ENCODE measurements around the gene TERT. TPM values are rescaled to one million over a fixed set of nuclear protein-coding genes. Genes with fewer than 3 reads are reported as not detected.

TERT gene
- total RNA-seq, 2 donors from 2014 or later: 0.72 to 13.7 TPM

DNA sequence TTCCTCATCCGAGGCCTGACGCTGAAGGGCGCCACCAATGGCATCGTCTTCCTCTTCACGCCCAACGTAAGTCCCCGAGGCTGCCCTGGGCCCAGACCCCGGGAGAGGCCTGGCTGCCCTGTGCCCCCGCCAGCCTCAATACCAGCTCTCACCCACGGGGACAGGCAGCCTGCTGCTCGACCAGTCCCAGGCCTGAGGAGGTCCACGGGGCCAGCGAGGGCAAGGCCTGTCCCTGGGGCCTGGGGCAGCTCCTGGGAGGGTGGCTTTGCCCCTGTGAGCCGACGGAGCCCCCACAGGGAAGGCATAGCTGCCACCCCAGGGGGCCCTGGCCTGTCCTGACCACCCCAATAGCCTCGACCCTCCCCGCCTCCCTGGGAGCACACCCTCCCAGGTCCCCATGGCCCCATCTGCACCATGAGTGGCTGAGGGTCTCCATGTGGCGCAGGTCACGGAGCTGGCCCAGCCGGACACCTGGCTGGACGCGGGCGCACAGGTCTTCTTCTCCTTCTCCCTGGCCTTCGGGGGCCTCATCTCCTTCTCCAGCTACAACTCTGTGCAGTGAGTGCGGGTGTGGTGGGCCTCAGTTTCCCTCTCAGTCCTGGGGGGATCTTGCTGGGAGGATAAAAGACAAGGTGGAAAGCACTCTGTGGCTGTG lies 81.2 kb downstream of the TERT start:
- Histone ChIP-seq H3K9me3 (no peaks in the 10 kb centered on the region), H3K4me1 (no peaks in the 10 kb centered on the region), H3K27ac (no peak overlapping the region), H3K4me3 (no peak overlapping the region), H3K9ac (ENCODE audit: low read depth in 2 of 2, low read length in 2 of 2) (no peak overlapping the region), H3K36me3 (no peaks in the 10 kb centered on the region), H3K27me3 (no peaks in the 10 kb centered on the region)
- intact Hi-C loops (cut with DNase I): no loop called here
- TF ChIP-seq, protein P1, sequence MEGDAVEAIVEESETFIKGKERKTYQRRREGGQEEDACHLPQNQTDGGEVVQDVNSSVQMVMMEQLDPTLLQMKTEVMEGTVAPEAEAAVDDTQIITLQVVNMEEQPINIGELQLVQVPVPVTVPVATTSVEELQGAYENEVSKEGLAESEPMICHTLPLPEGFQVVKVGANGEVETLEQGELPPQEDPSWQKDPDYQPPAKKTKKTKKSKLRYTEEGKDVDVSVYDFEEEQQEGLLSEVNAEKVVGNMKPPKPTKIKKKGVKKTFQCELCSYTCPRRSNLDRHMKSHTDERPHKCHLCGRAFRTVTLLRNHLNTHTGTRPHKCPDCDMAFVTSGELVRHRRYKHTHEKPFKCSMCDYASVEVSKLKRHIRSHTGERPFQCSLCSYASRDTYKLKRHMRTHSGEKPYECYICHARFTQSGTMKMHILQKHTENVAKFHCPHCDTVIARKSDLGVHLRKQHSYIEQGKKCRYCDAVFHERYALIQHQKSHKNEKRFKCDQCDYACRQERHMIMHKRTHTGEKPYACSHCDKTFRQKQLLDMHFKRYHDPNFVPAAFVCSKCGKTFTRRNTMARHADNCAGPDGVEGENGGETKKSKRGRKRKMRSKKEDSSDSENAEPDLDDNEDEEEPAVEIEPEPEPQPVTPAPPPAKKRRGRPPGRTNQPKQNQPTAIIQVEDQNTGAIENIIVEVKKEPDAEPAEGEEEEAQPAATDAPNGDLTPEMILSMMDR (IDR thresholded peaks at IDR 0.05): no peak
- DNase-seq: no peak

GRCh38 chr5:1212881-1213280 lies 82.0 kb downstream of the TERT start:
- no peaks in the 10 kb centered on the region for H3K9me3 ChIP-seq
- H3K4me1 ChIP-seq: no peaks in the 10 kb centered on the region
- TF ChIP-seq, protein P1 (IDR thresholded peaks at IDR 0.05): no peak
- no peak overlapping the region for H3K27ac ChIP-seq
- H3K4me3 ChIP-seq: no peak overlapping the region
- H3K36me3 ChIP-seq: no peaks in the 10 kb centered on the region
- intact Hi-C loops (cut with DNase I): no loop called here
- H3K9ac ChIP-seq (ENCODE audit: low read depth in 2 of 2, low read length in 2 of 2): no peak overlapping the region
- no peaks in the 10 kb centered on the region for H3K27me3 ChIP-seq
- no peak for DNase-seq

GRCh38 chr5:1212271-1212670 lies 82.6 kb downstream of the TERT start:
- no peak overlapping the region for H3K4me3 ChIP-seq

GRCh38 chr5:1211701-1212100 lies 83.2 kb downstream of the TERT start:
- H3K27me3 ChIP-seq: no peaks in the 10 kb centered on the region
- H3K36me3 ChIP-seq: no peaks in the 10 kb centered on the region
- DNase-seq: no peak
- intact Hi-C loops (cut with DNase I): no loop called here
- no peak overlapping the region for H3K4me3 ChIP-seq
- H3K27ac ChIP-seq: no peak overlapping the region
- TF ChIP-seq, protein P1 (IDR thresholded peaks at IDR 0.05): no peak
- H3K9me3 ChIP-seq: no peaks in the 10 kb centered on the region
- H3K9ac ChIP-seq (ENCODE audit: low read depth in 2 of 2, low read length in 2 of 2): no peak overlapping the region
- H3K4me1 ChIP-seq: no peaks in the 10 kb centered on the region

More at GRCh38 chr5:1212271-1212670, 82.6 kb downstream of the TERT start:
- TF ChIP-seq, protein P1 (IDR thresholded peaks at IDR 0.05): no peak
- no peak overlapping the region for H3K27ac ChIP-seq
- H3K9me3 ChIP-seq: no peaks in the 10 kb centered on the region
- H3K9ac ChIP-seq (ENCODE audit: low read depth in 2 of 2, low read length in 2 of 2): no peak overlapping the region
- no peaks in the 10 kb centered on the region for H3K4me1 ChIP-seq
- intact Hi-C loops (cut with DNase I): no loop called here
- no peaks in the 10 kb centered on the region for H3K27me3 ChIP-seq
- H3K36me3 ChIP-seq: no peaks in the 10 kb centered on the region
- no peak for DNase-seq

DNA sequence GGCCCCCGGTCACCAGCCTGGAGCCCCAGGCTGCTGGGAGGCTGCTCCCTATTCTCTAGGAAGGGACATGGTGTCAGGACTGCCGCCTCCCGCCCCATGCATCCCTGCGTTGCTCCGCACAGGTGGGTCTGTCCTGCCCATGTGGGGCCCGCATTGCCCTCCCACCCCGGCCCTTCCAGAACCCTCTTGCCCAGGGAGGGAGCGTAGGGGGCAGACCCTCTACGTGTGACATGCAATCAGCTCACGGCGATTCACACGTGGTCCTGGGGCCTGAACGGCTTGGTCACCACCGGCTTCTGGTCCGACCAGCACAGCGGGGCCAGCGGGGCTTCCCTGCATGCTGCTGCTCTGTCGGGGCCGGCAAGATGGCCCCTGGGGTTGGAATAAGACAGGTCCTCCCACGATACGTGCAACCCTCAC lies 84.0 kb downstream of the TERT start:
- H3K27me3 ChIP-seq: no peaks in the 10 kb centered on the region
- no peaks in the 10 kb centered on the region for H3K9me3 ChIP-seq
- H3K9ac ChIP-seq (ENCODE audit: low read depth in 2 of 2, low read length in 2 of 2): no peak overlapping the region
- no peaks in the 10 kb centered on the region for H3K4me1 ChIP-seq
- no peak for DNase-seq
- no peak overlapping the region for H3K27ac ChIP-seq
- TF ChIP-seq, protein P1 (IDR thresholded peaks at IDR 0.05): no peak
- intact Hi-C loops (cut with DNase I): no loop called here
- H3K36me3 ChIP-seq: no peaks in the 10 kb centered on the region
- H3K4me3 ChIP-seq: no peak overlapping the region
